SHP77 treated with DMSO at 0.1 percent for 48 hours (cell line): ENCODE measurements around the gene SLC22A17.
A peak's percentile ranks its signal among the peaks of the same experiment; 100 is the strongest.

Experiments used
- DNase-seq: peaks from one replicate; lab custom pipeline; 2025; lab: John Stamatoyannopoulos, UW

The SLC22A17 gene

GRCh38 chr14:23307687-23308644 lies 44.7 kb downstream of the SLC22A17 start:
- DNase-seq = no peak

GRCh38 chr14:23307146-23307530 lies 45.5 kb downstream of the SLC22A17 start:
- no peak for DNase-seq

- DNase-seq = peak; percentile 86
These were observed 46.1 kb downstream of the SLC22A17 start, which contains the start of gene BCL2L2 for GRCh38 chr14:23306412-23307145. TSS of gene BCL2L2 (plus strand) at chr14:23306833. CDS start at chr14:23307768, 935 bp downstream.

- DNase-seq = peak; percentile 72
These were observed 50.1 kb downstream of the SLC22A17 start, which contains the start of gene PPP1R3E for GRCh38 chr14:23302290-23303225. TSS of gene PPP1R3E (minus strand) at chr14:23302859. CDS start at chr14:23302576, 283 bp downstream.

- DNase-seq = no peak
These were observed 50.8 kb downstream of the SLC22A17 start for GRCh38 chr14:23301969-23302289.

- peak; percentile 96 for DNase-seq
These were observed 51.3 kb downstream of the SLC22A17 start for GRCh38 chr14:23301288-23301968.

GRCh38 chr14:23300687-23301223 lies 51.9 kb downstream of the SLC22A17 start:
- no peak for DNase-seq

GRCh38 chr14:23299986-23300686 lies 52.6 kb downstream of the SLC22A17 start:
- no peak for DNase-seq

- no peak for DNase-seq
These were observed 53.3 kb downstream of the SLC22A17 start for GRCh38 chr14:23299211-23299957.

GRCh38 chr14:23297611-23298277 lies 54.9 kb downstream of the SLC22A17 start:
- DNase-seq = no peak

GRCh38 chr14:23297096-23297495 lies 55.6 kb downstream of the SLC22A17 start:
- DNase-seq = no peak
